H9 (cell line): ENCODE measurements around the gene MRPL20. TPM values are rescaled to one million over a fixed set of nuclear protein-coding genes. Genes with fewer than 3 reads are reported as not detected.

Source experiments
- DNase-seq: peaks from one replicate; pipeline ENCODE4 v3.0.0-alpha.2; 2017
- H2AFZ ChIP-seq: one replicate; pipeline ENCODE4 v1.6.1; 2013; ENCODE audit warnings: mild to moderate bottlenecking, low read length, control low read depth, moderate library complexity
- H2AK5ac ChIP-seq: 2 replicates; pipeline ENCODE4 v1.6.1; 2013; ENCODE audit warnings: low read length, control low read depth, mixed read lengths; ENCODE audit not compliant: insufficient read length
- H2BK120ac ChIP-seq: one replicate; pipeline ENCODE4 v1.6.1; 2013; ENCODE audit warnings: low read depth, mild to moderate bottlenecking, low read length, control low read depth, inconsistent platforms; ENCODE audit not compliant: poor library complexity, severe bottlenecking
- H2BK12ac ChIP-seq: 2 replicates; pipeline ENCODE4 v1.6.1; 2013; ENCODE audit warnings: low read length, control low read depth, mixed read lengths, low read depth; ENCODE audit not compliant: insufficient read length
- H2BK15ac ChIP-seq: 2 replicates; pipeline ENCODE4 v1.6.1; 2013; ENCODE audit warnings: low read depth, low read length, control low read depth
- H2BK20ac ChIP-seq: one replicate; pipeline ENCODE4 v1.6.1; 2013; ENCODE audit warnings: low read depth, mild to moderate bottlenecking, low read length, control low read depth, inconsistent platforms; ENCODE audit not compliant: poor library complexity, severe bottlenecking
- H2BK5ac ChIP-seq: 2 replicates; pipeline ENCODE4 v1.6.1; 2013; ENCODE audit warnings: low read length, control low read depth, mixed read lengths; ENCODE audit not compliant: insufficient read length
- H3K14ac ChIP-seq: 2 replicates; pipeline ENCODE4 v1.6.1; 2013; ENCODE audit warnings: low read length, control low read depth; ENCODE audit not compliant: insufficient read depth
- H3K18ac ChIP-seq: 2 replicates; pipeline ENCODE4 v1.6.1; 2013; ENCODE audit warnings: low read depth, mild to moderate bottlenecking, mixed read lengths, low read length, control low read depth; ENCODE audit not compliant: insufficient read length
- H3K23ac ChIP-seq: 2 replicates; pipeline ENCODE4 v1.6.1; 2013; ENCODE audit warnings: low read length, control low read depth, mixed read lengths, low read depth; ENCODE audit not compliant: insufficient read length
- H3K23me2 ChIP-seq: 2 replicates; pipeline ENCODE4 v1.6.1; 2013; ENCODE audit warnings: low read depth, mild to moderate bottlenecking, mixed read lengths, low read length, control low read depth; ENCODE audit not compliant: insufficient read length, poor library complexity, severe bottlenecking
- H3K27ac ChIP-seq: 2 replicates; pipeline ENCODE4 v1.5.1; 2013; ENCODE audit warnings: low read length, control low read depth, mixed read lengths, low read depth; ENCODE audit not compliant: insufficient read length
- H3K27me3 ChIP-seq: 2 replicates; pipeline ENCODE4 v1.6.1; 2013; ENCODE audit warnings: low read length, control low read depth, inconsistent platforms; ENCODE audit not compliant: insufficient read depth
- H3K4ac ChIP-seq: 2 replicates; pipeline ENCODE4 v1.6.1; 2013; ENCODE audit warnings: low read depth, mild to moderate bottlenecking, control low read depth, inconsistent platforms, low read length, moderate library complexity
- H3K4me1 ChIP-seq: 2 replicates; pipeline ENCODE4 v1.6.1; 2013; ENCODE audit warnings: low read length, control low read depth, inconsistent platforms; ENCODE audit not compliant: insufficient read depth
- H3K4me2 ChIP-seq: 2 replicates; pipeline ENCODE4 v1.6.1; 2013; ENCODE audit warnings: low read length, control low read depth, mixed read lengths; ENCODE audit not compliant: insufficient read length, insufficient read depth
- H3K56ac ChIP-seq: 2 replicates; pipeline ENCODE4 v1.6.1; 2013; ENCODE audit warnings: low read depth, mild to moderate bottlenecking, mixed read lengths, low read length, control low read depth; ENCODE audit not compliant: insufficient read length
- H3K79me1 ChIP-seq: 2 replicates; pipeline ENCODE4 v1.6.1; 2013; ENCODE audit warnings: low read depth, mild to moderate bottlenecking, moderate library complexity, low read length, control low read depth, inconsistent platforms; ENCODE audit not compliant: insufficient read depth, poor library complexity, severe bottlenecking
- H3K79me2 ChIP-seq: 2 replicates; pipeline ENCODE4 v1.6.1; 2013; ENCODE audit warnings: low read length, control low read depth, inconsistent platforms; ENCODE audit not compliant: insufficient read depth
- H3K9ac ChIP-seq: 2 replicates; pipeline ENCODE4 v1.6.1; 2013; ENCODE audit warnings: low read length, control low read depth, mixed read lengths; ENCODE audit not compliant: insufficient read length; ENCODE audit errors: extremely low read depth
- H3K9me3 ChIP-seq: one replicate; pipeline ENCODE4 v1.6.1; 2013; ENCODE audit warnings: low read depth, low read length, inconsistent platforms; ENCODE audit not compliant: control insufficient read depth
- H3T11ph ChIP-seq: one replicate; pipeline ENCODE4 v1.6.1; 2013; ENCODE audit warnings: mild to moderate bottlenecking, low read length, control low read depth, inconsistent platforms
- H4K20me1 ChIP-seq: one replicate; pipeline ENCODE4 v1.6.1; 2013; ENCODE audit not compliant: control insufficient read depth, insufficient read length, insufficient read depth
- H4K5ac ChIP-seq: 2 replicates; pipeline ENCODE4 v1.6.1; 2013; ENCODE audit warnings: low read depth, mild to moderate bottlenecking, mixed read lengths, low read length, control low read depth; ENCODE audit not compliant: insufficient read length
- H4K8ac ChIP-seq: replicated peaks from 2 replicates; pipeline ENCODE4 v1.6.1; 2013; ENCODE audit warnings: low read length, control low read depth, mixed read lengths, low read depth; ENCODE audit not compliant: insufficient read length
- H4K91ac ChIP-seq: 2 replicates; pipeline ENCODE4 v1.6.1; 2013; ENCODE audit warnings: low read depth, mild to moderate bottlenecking, moderate library complexity, mixed read lengths, low read length, control low read depth; ENCODE audit not compliant: insufficient read length
- H3K27ac Mint-ChIP-seq, 3 experiments: 2 replicates in 2 of 3; 3 replicates in 1 of 3; pipeline ENCODE4 v1.8.0; 2020 to 2021; ENCODE audit warnings: mixed read lengths in 3 of 3, mild to moderate bottlenecking in 1 of 3, moderate library complexity in 1 of 3
- H3K27me3 Mint-ChIP-seq: 2 replicates; pipeline ENCODE4 v1.8.0; 2021; ENCODE audit warnings: low read depth, mild to moderate bottlenecking, moderate library complexity, mixed read lengths
- H3K36me3 Mint-ChIP-seq, 3 experiments: 2 replicates in 2 of 3; 3 replicates in 1 of 3; pipeline ENCODE4 v1.8.0; 2020 to 2021; ENCODE audit warnings: low read depth in 3 of 3, mixed read lengths in 3 of 3; ENCODE audit not compliant: insufficient read depth in 1 of 3
- H3K4me1 Mint-ChIP-seq, 2 experiments: 2 replicates each; pipeline ENCODE4 v1.8.0; 2020; ENCODE audit warnings: mixed read lengths in 2 of 2
- H3K4me3 Mint-ChIP-seq, 2 experiments: 2 replicates in 1 of 2; 3 replicates in 1 of 2; pipeline ENCODE4 v1.8.0; 2020 to 2021; ENCODE audit warnings: mild to moderate bottlenecking in 2 of 2, mixed read lengths in 2 of 2, moderate library complexity in 1 of 2
- H3K9me3 Mint-ChIP-seq, 2 experiments: 2 replicates in 1 of 2; 3 replicates in 1 of 2; pipeline ENCODE4 v1.8.0; 2020; ENCODE audit warnings: mild to moderate bottlenecking in 2 of 2, mixed read lengths in 2 of 2, moderate library complexity in 1 of 2
- CTCF ChIP-seq: fragments of 200-600 bp; sonication (generic); conservative IDR thresholded peaks from 3 replicates; pipeline ENCODE4 v1.8.0; 2021; ENCODE audit warnings: antibody characterized with exemption, mild to moderate bottlenecking
- WGBS: extraction: QIAGEN DNeasy Blood & Tissue Kit; methylation state at CpG from one replicate; pipeline ENCODE4 v1.1.7; 2013; ENCODE audit warnings: missing lambda C conversion rate, low lambda C conversion rate, mixed read lengths; ENCODE audit not compliant: insufficient read length; ENCODE audit errors: extremely low coverage; 5-methylcytosine and 5-hydroxymethylcytosine counted together
- total RNA-seq: library from RNA; stranded (reverse); gene quantifications from 2 replicates; pipeline ENCODE4 v1.2.1, GENCODE V29; 2021

Gene MRPL20
- total RNA-seq, 1 experiment from 2014 or later, result 162 TPM

GRCh38 chr1:1399187-1399871 lies 7.8 kb downstream of the MRPL20 start, which contains the start of gene CCNL2:
TSS of gene CCNL2 (minus strand) at chr1:1399335. CDS start at chr1:1399306, 29 bp downstream.
- peaks cover 49 to 88% (median 70%) of the 10 kb centered on the region in 3 experiments for H3K36me3 Mint-ChIP-seq

More at GRCh38 chr1:1399187-1399871, 7.8 kb downstream of the MRPL20 start, which contains the start of gene CCNL2:
- Histone ChIP-seq H3K79me2 (peaks cover 8% of the 10 kb centered on the region; the same call in 1 of the 2 replicates), H2BK15ac (no peak within 1 kb of the TSS), H4K5ac (no peak within 1 kb of the TSS), H3K18ac (peak within 1 kb of the TSS; percentile 59), H3K4me2 (peak within 1 kb of the TSS; percentile 92), H3K56ac (no peak within 1 kb of the TSS), H2BK20ac (no peak within 1 kb of the TSS), H2BK5ac (no peak within 1 kb of the TSS), H2BK12ac (no peak within 1 kb of the TSS), H3T11ph (no peak within 1 kb of the TSS), H3K4me1 (no peaks in the 10 kb centered on the region), H3K23me2 (peaks cover 11% of the 10 kb centered on the region), H3K4ac (no peak within 1 kb of the TSS), H3K9me3 (no peaks in the 10 kb centered on the region), H3K14ac (peak within 1 kb of the TSS; percentile 95), H3K79me1 (peaks cover 12% of the 10 kb centered on the region), H3K27ac (no peak within 1 kb of the TSS), H2AK5ac (no peak within 1 kb of the TSS), H4K20me1 (peaks cover 2% of the 10 kb centered on the region), H2BK120ac (no peak within 1 kb of the TSS), H2AFZ (no peak within 1 kb of the TSS), H4K91ac (no peak within 1 kb of the TSS), H3K9ac (peak within 1 kb of the TSS; percentile 97), H3K27me3 (no peaks in the 10 kb centered on the region), H4K8ac (no peak within 1 kb of the TSS), H3K23ac (no peak within 1 kb of the TSS)
- Mint-ChIP-seq H3K27me3 (peaks cover 1% of the 10 kb centered on the region; the same call in 1 of the 2 replicates), H3K9me3 (peaks cover 0 to 2% of the 10 kb centered on the region in 2 experiments; a peak in 2 of 5 replicates), H3K27ac (peak within 1 kb of the TSS; percentile 84 to 96 (median 93); a peak in 6 of 7 replicates), H3K4me1 (peaks cover 24 to 32% of the 10 kb centered on the region in 2 experiments), H3K4me3 (peak within 1 kb of the TSS; percentile 90)
- WGBS, result no CpG with 5 or more reads among the region's 86 CpGs
- DNase-seq, result peak; percentile 98
- peak; percentile 64 for TF ChIP-seq CTCF
